ENCODE data around the gene IL1A. TPM values are rescaled to one million over a fixed set of nuclear protein-coding genes. Genes with fewer than 3 reads are reported as not detected.
"Not testable (repeated sequence)": the region's sequence is repeated elsewhere in the genome, so short reads cannot be mapped to it uniquely, and the experiment has no call there.

Gene IL1A
- not detected in 2 replicates for total RNA-seq (2014; rRNA removed; shearing (Covaris generic))

DNA sequence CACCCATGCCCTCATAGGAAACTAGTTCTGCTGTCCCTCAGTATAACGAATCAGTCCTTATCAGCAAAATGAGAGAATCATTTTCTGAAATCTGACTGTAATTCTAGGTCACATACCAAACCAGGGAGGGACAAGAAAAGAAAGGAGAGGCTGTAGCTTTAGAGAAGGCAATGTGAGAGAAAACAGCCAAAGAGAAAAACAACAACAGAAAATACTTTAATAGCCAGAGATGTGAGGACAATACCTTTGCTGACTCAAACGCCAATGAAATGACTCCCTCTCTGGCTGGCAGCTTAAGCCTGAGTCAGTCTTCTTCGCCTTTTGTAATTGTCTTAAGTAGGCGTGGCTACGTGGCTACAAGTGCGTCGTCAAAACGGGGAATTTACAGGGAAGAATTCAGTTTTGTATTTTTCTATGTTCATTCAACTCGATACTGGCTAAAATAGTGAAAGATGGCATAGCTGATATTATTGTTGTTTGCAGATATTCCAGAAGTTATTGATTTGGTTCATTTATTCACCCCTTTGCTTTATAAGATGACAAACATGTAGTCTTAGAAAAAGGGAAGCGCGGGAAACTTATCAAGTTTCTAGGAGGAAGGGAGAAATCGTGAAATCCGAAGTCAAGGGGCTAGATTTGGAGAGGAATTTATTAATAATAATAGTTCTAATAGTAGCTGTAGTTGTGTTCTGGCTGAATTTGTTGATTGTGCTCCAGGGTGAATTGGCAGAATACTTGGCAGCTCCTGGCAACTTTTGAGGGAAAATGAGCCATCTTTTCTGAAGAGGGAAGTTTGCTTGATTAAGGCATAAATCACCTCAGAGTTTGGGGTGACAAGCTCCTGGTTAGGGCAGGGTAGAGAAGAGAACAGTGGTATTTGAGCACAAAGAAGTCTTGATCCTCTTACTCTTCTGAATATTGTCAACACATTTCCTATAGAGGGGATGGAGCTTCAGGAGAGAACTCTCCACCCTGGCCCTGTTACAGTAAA is at the start of gene IL1A:
IL1A (minus strand) TSS at position 295 of the 991 bp plus-strand sequence. CDS start 723 bp downstream, outside the sequence.
- peak; percentile 26 for DNase-seq (ENCODE audit: low spot score)

DNA sequence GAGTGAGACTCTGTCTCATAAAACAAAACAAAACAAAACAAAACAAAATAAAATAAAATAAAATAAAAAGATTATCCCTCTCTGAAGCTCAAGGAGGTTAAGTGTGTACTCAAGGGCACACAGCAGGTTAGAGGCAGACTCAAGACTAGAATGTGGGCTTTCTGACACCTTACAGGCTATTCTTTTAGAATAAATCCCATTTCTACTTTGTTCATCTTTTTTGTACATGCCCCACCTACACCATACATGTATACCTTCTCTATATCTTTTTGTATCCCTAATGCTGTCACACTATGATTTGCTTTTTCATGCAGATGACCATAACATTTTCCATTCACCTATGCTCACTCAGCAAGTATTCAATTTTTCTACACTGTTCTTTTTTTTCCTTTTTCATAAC is 49.7 kb upstream of the IL1A start:
- DNase-seq (ENCODE audit: low spot score): no peak

DNA sequence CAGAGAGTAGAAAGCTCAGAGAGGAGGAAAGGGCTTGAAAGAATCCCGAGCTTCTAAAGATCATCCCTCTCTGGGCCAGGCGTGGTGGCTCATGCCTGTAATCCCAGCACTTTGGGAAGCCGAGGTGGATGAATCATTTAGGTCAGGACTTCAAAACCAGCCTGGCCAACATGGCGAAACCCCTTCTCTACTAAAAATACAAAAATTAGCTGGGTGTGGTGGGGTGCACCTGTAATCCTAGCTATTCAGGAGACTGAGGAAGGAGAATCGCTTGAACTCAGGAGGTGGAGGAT is 49.3 kb upstream of the IL1A start:
- DNase-seq (ENCODE audit: low spot score): not testable (repeated sequence)

DNA sequence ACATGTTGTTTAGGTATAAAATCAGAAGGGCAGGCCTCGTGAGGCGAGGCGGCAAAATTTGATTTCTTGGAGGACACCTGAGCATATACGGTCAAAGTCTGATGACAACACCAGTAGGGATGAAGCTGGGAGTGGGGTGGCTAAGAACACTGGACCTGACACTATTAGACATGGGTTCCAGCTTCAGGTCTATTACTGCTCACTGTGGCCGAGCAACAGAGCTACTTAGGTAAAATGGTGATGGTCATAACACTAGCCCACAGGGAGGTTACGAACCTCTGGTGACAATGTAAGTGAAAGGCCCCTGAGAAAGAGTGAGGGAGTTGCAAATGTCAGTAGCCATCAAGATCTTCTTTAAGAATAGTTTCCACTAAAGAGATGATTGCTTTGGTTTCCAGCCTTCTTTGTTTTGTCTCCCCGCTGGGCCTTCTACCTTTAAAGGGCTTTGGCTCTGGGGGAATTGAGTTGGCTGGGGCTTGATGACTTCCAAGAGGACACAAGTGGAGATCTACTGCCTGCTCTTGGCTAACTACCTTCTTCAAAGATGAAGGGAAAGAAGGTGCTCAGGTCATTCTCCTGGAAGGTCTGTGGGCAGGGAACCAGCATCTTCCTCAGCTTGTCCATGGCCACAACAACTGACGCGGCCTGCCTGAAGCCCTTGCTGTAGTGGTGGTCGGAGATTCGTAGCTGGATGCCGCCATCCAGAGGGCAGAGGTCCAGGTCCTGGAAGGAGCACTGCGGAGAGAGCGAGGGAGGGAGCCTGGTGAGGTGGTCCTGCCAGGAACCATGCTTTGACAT is 48.7 kb upstream of the IL1A start:
- DNase-seq (ENCODE audit: low spot score): no peak

- no peak for DNase-seq (ENCODE audit: low spot score)
These were observed 47.9 kb upstream of the IL1A start for GRCh38 chr2:112831946-112832840.

- DNase-seq (ENCODE audit: low spot score): no peak
These were observed 47.2 kb upstream of the IL1A start for GRCh38 chr2:112831513-112831845.

DNA sequence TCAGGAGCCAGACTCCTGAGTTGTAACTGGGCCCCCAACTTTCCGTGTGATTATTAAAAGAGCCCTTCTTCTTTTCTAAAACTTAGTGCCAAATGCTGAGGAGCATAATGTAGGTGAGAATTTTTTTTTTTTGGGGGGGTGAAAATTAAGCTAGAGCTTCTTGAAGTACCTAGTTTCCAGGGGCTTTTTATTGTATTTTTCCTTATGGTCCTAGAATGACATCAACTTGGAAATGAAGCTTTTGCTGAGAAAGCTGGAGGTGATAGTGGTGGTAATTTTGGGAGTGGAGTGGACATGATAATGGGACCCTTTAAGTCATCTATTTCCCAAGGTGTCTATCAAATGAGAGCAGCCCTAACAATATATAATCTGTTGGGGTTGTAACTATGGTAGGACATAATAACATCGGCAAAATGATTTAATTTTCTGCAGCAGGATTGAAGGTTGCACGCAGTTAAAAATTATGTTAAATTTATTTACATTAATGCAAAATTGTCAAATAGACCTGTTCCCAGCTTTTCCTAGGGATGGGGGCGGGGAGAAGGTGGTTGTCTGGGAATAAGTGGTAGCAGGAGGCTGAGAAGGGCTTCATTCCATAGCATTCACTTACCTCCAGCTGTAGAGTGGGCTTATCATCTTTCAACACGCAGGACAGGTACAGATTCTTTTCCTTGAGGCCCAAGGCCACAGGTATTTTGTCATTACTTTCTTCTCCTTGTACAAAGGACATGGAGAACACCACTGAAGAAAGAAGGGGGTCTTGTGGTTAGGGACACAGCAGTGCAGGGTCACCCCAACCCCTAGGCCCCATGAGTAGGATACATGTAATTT is 46.6 kb upstream of the IL1A start:
- no peak for DNase-seq (ENCODE audit: low spot score)

DNA sequence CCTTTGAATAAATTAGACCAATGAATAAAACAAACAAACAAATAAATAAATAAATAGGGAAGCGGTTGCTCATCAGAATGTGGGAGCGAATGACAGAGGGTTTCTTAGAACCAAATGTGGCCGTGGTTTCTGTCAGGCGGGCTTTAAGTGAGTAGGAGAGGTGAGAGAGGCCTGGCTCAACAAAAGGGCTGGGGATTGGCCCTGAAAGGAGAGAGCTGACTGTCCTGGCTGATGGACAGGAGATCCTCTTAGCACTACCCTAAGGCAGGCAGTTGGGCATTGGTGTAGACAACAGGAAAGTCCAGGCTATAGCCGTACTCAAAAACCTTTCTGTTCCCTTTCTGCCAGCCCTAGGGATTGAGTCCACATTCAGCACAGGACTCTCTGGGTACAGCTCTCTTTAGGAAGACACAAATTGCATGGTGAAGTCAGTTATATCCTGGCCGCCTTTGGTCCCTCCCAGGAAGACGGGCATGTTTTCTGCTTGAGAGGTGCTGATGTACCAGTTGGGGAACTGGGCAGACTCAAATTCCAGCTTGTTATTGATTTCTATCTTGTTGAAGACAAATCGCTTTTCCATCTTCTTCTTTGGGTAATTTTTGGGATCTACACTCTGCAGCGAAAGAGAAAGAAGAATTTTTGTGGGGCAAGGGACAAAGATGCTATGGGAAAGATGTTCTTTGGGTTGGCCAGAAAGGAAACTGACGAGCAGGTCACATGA is 45.8 kb upstream of the IL1A start:
- no peak for DNase-seq (ENCODE audit: low spot score)

GRCh38 chr2:112829101-112829960 is 45.0 kb upstream of the IL1A start:
- no peak for DNase-seq (ENCODE audit: low spot score)

- DNase-seq (ENCODE audit: low spot score): no peak
These were observed 44.0 kb upstream of the IL1A start for GRCh38 chr2:112828251-112828691.

DNA sequence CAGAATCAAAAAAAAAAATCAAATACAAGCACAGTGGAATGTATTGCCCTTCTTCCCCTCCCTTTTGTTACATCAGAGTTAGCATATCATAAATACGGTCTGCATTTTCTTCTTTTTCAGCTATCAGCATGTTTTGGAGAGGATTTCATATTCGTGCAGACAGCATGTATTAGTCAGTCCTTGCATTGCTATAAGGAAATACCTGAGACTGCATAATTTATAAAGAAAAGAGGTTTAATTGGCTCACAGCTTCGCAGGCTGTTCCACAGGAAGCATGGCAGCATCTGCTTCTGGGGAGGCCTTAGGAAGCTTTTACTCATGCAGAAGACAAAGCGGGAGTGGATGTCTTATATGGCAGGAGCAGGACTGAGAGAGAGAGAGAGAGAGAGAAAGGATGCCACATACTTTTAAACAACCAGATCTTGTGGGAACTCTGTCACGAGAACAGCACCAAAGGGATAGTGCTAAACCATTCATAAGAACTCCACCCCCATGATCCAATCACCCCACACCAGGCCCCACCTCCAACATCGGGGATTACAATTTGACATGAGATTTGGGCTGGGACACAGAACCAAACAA is 43.4 kb upstream of the IL1A start:
- no peak for DNase-seq (ENCODE audit: low spot score)

- no peak for DNase-seq (ENCODE audit: low spot score)
These were observed 42.7 kb upstream of the IL1A start for GRCh38 chr2:112827009-112827408.

DNA sequence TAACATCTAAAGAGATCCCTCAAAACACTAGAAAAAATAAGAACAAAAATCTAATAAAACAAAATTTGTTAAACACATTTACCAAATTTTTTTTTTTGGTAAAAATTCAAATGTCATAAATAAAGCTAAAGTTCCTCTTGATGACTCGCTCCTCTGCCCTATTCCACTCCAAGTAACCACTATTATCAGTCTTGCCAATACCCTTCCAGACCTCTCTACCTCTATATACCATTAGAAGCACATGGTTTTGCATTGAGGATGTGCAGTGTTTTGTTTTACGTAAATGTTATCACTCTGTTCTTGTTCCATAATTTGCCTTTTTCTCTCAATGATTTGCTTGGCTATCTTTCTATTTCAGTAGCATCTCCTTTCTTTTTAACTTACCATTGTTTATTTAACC is 41.4 kb upstream of the IL1A start:
- no peak for DNase-seq (ENCODE audit: low spot score)

DNA sequence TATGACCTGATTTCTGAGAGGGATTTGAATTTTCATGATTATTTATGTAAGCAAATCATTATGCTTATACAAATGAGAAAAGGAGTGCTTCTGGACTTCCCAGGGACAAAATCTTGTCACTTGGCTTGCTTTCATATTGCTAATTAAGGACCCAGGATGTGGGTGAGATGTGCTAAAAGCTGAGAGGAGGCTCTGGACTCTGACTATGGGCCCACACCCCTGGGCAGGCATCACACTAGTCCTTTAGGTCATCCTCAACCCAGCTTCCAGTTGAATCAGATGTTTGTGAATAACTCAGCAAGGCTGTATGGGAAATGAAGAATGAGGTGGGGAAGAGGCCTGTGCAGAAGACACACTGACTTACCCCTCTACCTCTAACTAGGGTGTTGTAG is 40.4 kb upstream of the IL1A start:
- DNase-seq (ENCODE audit: low spot score): no peak

DNA sequence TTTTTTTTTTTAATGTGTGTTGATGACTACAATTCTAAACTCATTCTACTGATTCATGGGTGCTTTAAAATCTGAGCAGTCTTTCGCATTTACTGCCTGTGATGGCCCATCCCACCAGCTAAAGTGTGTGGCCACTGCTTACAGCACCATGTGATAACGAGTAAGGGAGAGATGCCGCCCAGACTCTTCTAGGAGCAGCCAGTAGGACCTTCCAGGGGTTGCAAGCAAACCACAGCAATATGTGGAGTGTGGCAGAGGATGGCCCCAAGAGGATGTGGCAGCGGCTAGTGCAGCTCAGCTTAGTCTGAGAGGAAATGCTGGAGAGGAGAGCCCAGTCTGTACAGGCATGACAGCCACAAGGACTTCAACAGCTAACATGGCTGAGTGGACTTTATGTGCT is 37.4 kb upstream of the IL1A start:
- no peak for DNase-seq (ENCODE audit: low spot score)

GRCh38 chr2:112821142-112821541 is 36.8 kb upstream of the IL1A start:
- no peak for DNase-seq (ENCODE audit: low spot score)

GRCh38 chr2:112820343-112820742 is 36.0 kb upstream of the IL1A start:
- no peak for DNase-seq (ENCODE audit: low spot score)

GRCh38 chr2:112819081-112819480 is 34.8 kb upstream of the IL1A start:
- DNase-seq (ENCODE audit: low spot score): no peak

Measured in HT-29 (cell line).